Fibroblast of lung (primary cell): ENCODE data around the gene CFAP74. TPM values are rescaled to one million over a fixed set of nuclear protein-coding genes. Genes with fewer than 3 reads are reported as not detected.

Source experiments
- DNase-seq, 2 donors: peaks; one replicate each; pipeline versions ENCODE4 v3.0.0 to v3.0.0-alpha.2; 2010; ENCODE audit warnings: low read depth in 2 of 2
- H2AFZ ChIP-seq: 2 replicates; pipeline ENCODE4 v1.5.1; 2012; ENCODE audit warnings: low read length, control low read depth, inconsistent platforms
- H3K27ac ChIP-seq: 2 replicates; pipeline ENCODE4 v1.5.1; 2011; ENCODE audit warnings: low read length, control low read depth; ENCODE audit not compliant: insufficient read depth
- H3K27me3 ChIP-seq: 2 replicates; pipeline ENCODE4 v1.5.1; 2011; ENCODE audit warnings: mild to moderate bottlenecking, low read length; ENCODE audit not compliant: control insufficient read depth, insufficient read depth
- H3K36me3 ChIP-seq: 2 replicates; pipeline ENCODE4 v1.5.1; 2011; ENCODE audit warnings: low read length; ENCODE audit not compliant: control insufficient read depth, insufficient read depth
- H3K4me1 ChIP-seq: 2 replicates; pipeline ENCODE4 v1.5.1; 2011; ENCODE audit warnings: low read length; ENCODE audit not compliant: control insufficient read depth, insufficient read depth; ENCODE audit errors: extremely low read depth
- H3K4me2 ChIP-seq: 2 replicates; pipeline ENCODE4 v1.5.1; 2011; ENCODE audit warnings: low read length, control low read depth; ENCODE audit not compliant: insufficient read depth; ENCODE audit errors: extremely low read depth
- H3K4me3 ChIP-seq, 4 experiments: fragments of 200-600 bp in 1 of 4; sonication (generic) in 1 of 4; replicated peaks in 1 of 4; 2 replicates each; pipeline ENCODE4 v1.5.1; 2011 to 2016; ENCODE audit warnings: low read length in 4 of 4, low read depth in 3 of 4, mild to moderate bottlenecking in 3 of 4, control low read depth in 2 of 4, inconsistent platforms in 1 of 4, mixed read lengths in 1 of 4; ENCODE audit not compliant: insufficient read depth in 1 of 4; ENCODE audit errors: control extremely low read depth in 1 of 4
- H3K79me2 ChIP-seq: 2 replicates; pipeline ENCODE4 v1.5.1; 2012; ENCODE audit warnings: mild to moderate bottlenecking, low read length, inconsistent platforms; ENCODE audit not compliant: control insufficient read depth, insufficient read depth
- H3K9ac ChIP-seq: 2 replicates; pipeline ENCODE4 v1.5.1; 2011; ENCODE audit warnings: mild to moderate bottlenecking, low read length, control low read depth; ENCODE audit not compliant: insufficient read depth
- H3K9me3 ChIP-seq: 2 replicates; pipeline ENCODE4 v1.5.1; 2012; ENCODE audit warnings: low read depth, low read length; ENCODE audit not compliant: control insufficient read depth, insufficient read depth
- H4K20me1 ChIP-seq: 2 replicates; pipeline ENCODE4 v1.5.1; 2011; ENCODE audit warnings: low read length; ENCODE audit not compliant: control insufficient read depth, insufficient read depth; ENCODE audit errors: extremely low read depth
- EZH2 ChIP-seq: IDR thresholded peaks from 2 replicates; pipeline ENCODE4 v1.5.1; 2012; ENCODE audit warnings: low read length, control low read depth, mild to moderate bottlenecking; ENCODE audit errors: missing control alignments
- polyA plus RNA-seq, 2 donors: library from polyadenylated mRNA; depleted of rRNA in 1 of 2; stranded (reverse) in 1 of 2; unstranded in 1 of 2; fragments of >200 nt; gene quantifications; 2 replicates each; pipeline ENCODE4 v1.2.1, GENCODE V29; 2011 to 2012; ENCODE audit warnings: missing spikeins in 1 of 2
- total RNA-seq: library from RNA; depleted of rRNA; stranded (reverse); fragments of >200 nt; gene quantifications from 2 replicates; pipeline ENCODE4 v1.2.1, GENCODE V29; 2014
- TF ChIP-seq, protein P1 (sequence below), 2 donors: IDR thresholded peaks in 1 of 2; conservative IDR thresholded peaks in 1 of 2; 1 replicate in 1 of 2; 2 replicates in 1 of 2; pipeline ENCODE4 v1.5.1; 2011 to 2012; ENCODE audit warnings: low read length in 2 of 2, control low read depth in 1 of 2, inconsistent platforms in 1 of 2, low read depth in 1 of 2, mild to moderate bottlenecking in 1 of 2

Gene CFAP74
- total and polyA plus RNA-seq, 2 donors (not counting 1 experiment from before 2014, with no cell fraction given): not detected

DNA sequence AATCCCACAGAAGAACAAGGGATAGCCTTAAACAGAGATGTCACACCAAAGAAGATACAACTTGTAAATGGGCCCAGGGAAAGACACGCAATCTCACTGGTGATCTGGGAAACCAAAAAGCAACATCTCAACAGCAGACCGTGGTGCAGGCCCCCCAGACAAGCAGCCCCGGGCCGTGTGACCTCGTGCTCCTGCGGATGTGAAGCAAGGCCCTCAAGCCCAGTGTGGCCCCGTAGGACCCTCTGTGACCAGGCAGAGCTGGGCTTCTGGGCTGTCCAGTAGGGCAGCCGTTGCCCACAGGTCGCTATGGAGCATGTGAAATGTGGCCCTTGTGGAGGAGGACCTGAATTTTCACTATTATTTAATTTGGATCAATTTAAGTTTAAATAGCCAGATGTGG, 49.6 kb downstream of the CFAP74 start:
- DNase-seq: no peak
- Histone ChIP-seq H3K79me2 (no peaks in the 10 kb centered on the region), H3K9me3 (no peaks in the 10 kb centered on the region), H3K4me3 (no peak overlapping the region), H3K27me3 (peaks cover 3% of the 10 kb centered on the region), H2AFZ (no peak overlapping the region), H4K20me1 (no peaks in the 10 kb centered on the region), H3K4me1 (no peaks in the 10 kb centered on the region), H3K4me2 (no peak overlapping the region), H3K36me3 (no peaks in the 10 kb centered on the region), H3K27ac (no peak overlapping the region), H3K9ac (no peak overlapping the region)
- TF ChIP-seq EZH2: no peak
- TF ChIP-seq, protein P1, sequence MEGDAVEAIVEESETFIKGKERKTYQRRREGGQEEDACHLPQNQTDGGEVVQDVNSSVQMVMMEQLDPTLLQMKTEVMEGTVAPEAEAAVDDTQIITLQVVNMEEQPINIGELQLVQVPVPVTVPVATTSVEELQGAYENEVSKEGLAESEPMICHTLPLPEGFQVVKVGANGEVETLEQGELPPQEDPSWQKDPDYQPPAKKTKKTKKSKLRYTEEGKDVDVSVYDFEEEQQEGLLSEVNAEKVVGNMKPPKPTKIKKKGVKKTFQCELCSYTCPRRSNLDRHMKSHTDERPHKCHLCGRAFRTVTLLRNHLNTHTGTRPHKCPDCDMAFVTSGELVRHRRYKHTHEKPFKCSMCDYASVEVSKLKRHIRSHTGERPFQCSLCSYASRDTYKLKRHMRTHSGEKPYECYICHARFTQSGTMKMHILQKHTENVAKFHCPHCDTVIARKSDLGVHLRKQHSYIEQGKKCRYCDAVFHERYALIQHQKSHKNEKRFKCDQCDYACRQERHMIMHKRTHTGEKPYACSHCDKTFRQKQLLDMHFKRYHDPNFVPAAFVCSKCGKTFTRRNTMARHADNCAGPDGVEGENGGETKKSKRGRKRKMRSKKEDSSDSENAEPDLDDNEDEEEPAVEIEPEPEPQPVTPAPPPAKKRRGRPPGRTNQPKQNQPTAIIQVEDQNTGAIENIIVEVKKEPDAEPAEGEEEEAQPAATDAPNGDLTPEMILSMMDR (conservative IDR thresholded peaks at IDR 0.05 in 1 of 2, IDR thresholded peaks at IDR 0.05 in 1 of 2; ENCODE audit: low read depth in 1 of 2, low read length in 2 of 2): no peak

DNA sequence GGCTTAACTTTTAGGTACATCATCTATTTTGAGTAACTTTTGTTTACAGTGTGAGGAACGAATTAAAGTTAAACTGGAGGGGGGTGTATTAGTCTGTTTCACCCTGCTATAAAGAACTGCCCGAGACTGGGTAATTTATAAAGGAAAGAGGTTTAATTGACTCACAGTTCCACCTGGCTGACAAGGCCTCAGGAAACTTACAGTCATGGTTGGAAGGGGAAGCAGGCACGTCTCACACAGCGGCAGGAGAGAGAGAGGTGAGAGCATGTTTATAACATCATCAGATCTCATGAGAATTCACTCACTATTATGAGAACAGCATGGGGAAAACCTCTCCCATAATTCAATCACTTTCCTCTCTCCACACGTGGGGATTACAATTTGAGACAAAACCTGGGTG, 52.6 kb downstream of the CFAP74 start:
- Histone ChIP-seq H2AFZ (no peak overlapping the region), H4K20me1 (no peaks in the 10 kb centered on the region), H3K9ac (no peak overlapping the region), H3K4me1 (no peaks in the 10 kb centered on the region), H3K27me3 (peaks cover 5% of the 10 kb centered on the region), H3K36me3 (no peaks in the 10 kb centered on the region), H3K79me2 (no peaks in the 10 kb centered on the region), H3K27ac (no peak overlapping the region), H3K9me3 (no peaks in the 10 kb centered on the region), H3K4me3 (no peak overlapping the region), H3K4me2 (no peak overlapping the region)
- no peak for DNase-seq
- TF ChIP-seq, protein P1 (conservative IDR thresholded peaks at IDR 0.05 in 1 of 2, IDR thresholded peaks at IDR 0.05 in 1 of 2; ENCODE audit: low read depth in 1 of 2, low read length in 2 of 2): no peak
- no peak for TF ChIP-seq EZH2

DNA sequence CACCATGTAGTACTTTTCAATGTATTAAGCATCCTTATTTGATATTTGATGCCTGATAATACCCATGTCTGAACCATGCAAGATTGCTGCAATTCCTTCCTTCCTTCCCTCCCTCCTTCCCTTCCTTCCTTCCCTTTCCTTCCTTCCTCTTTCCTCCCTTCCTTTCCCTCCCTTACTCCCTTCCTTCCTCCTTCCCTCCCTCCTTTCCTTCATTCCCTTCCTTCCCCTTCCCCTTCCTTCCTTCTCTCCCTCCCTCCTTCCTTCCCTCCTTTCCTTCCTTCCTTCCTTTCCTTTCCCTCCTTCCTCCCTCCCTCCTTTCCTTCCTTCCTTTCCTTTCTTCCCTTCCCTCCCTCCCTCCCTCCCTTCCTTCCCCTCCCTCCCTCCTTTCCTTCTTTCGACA, 54.8 kb downstream of the CFAP74 start:
- TF ChIP-seq, protein P1 (conservative IDR thresholded peaks at IDR 0.05 in 1 of 2, IDR thresholded peaks at IDR 0.05 in 1 of 2; ENCODE audit: low read depth in 1 of 2, low read length in 2 of 2): no peak
- TF ChIP-seq EZH2: no peak
- H3K4me3 ChIP-seq: no peak overlapping the region
- no peaks in the 10 kb centered on the region for H3K4me1 ChIP-seq
- H3K36me3 ChIP-seq: no peaks in the 10 kb centered on the region
- H3K9ac ChIP-seq: no peak overlapping the region
- no peak overlapping the region for H3K4me2 ChIP-seq
- DNase-seq: no peak
- H3K27ac ChIP-seq: no peak overlapping the region
- no peaks in the 10 kb centered on the region for H3K9me3 ChIP-seq
- H3K27me3 ChIP-seq: peaks cover 5% of the 10 kb centered on the region
- H4K20me1 ChIP-seq: no peaks in the 10 kb centered on the region
- no peaks in the 10 kb centered on the region for H3K79me2 ChIP-seq
- no peak overlapping the region for H2AFZ ChIP-seq
